HepG2 (cell line): ENCODE data around the gene CISD1. TPM values are rescaled to one million over a fixed set of nuclear protein-coding genes. Genes with fewer than 3 reads are reported as not detected.

Source experiments
- ATF7-NPFF ChIP-seq: sonication (generic); formaldehyde crosslinking; IDR thresholded peaks from 2 replicates; pipeline ENCODE4 v1.8.1; 2023; ENCODE audit warnings: mild to moderate bottlenecking, low read depth, missing genetic modification reagents, moderate library complexity
- BHLHE40 ChIP-seq: IDR thresholded peaks from 2 replicates; pipeline ENCODE4 v1.6.1; 2011; ENCODE audit warnings: low read length, improper control_type of control experiment
- CBX2 ChIP-seq, 2 experiments: fragments of 200-600 bp in 1 of 2; sonication (generic); formaldehyde crosslinking in 1 of 2; IDR thresholded peaks; 2 replicates each; pipeline versions ENCODE4 v1.7.0 to v1.8.1; 2018 to 2022; ENCODE audit warnings: low read depth in 2 of 2, low read length in 1 of 2, mild to moderate bottlenecking in 1 of 2, missing genetic modification reagents in 1 of 2
- CCAR2 ChIP-seq: fragments of 200-400 bp; formaldehyde crosslinking; optimal IDR thresholded peaks from 2 replicates; pipeline ENCODE3; 2018; ENCODE audit warnings: low read depth, mild to moderate bottlenecking, low read length, moderate library complexity
- DR1 ChIP-seq: sonication (generic); formaldehyde crosslinking; IDR thresholded peaks from 2 replicates; pipeline ENCODE4 v1.8.0; 2021; ENCODE audit warnings: mild to moderate bottlenecking, missing genetic modification reagents, inconsistent platforms
- FOXJ3 ChIP-seq: sonication (generic); formaldehyde crosslinking; IDR thresholded peaks from 2 replicates; pipeline ENCODE4 v1.4.0; 2020; ENCODE audit warnings: missing genetic modification reagents, mild to moderate bottlenecking, borderline replicate concordance
- FOXM1 ChIP-seq: sonication (generic); formaldehyde crosslinking; IDR thresholded peaks from 2 replicates; pipeline ENCODE4 v1.5.0; 2020; ENCODE audit warnings: missing genetic modification reagents
- GLI4 ChIP-seq: sonication (generic); formaldehyde crosslinking; IDR thresholded peaks from 2 replicates; pipeline ENCODE4 v1.5.1; 2020; ENCODE audit warnings: missing genetic modification reagents, mild to moderate bottlenecking, moderate library complexity, borderline replicate concordance
- HMG20B ChIP-seq: conservative IDR thresholded peaks from 2 replicates; pipeline ENCODE4 v1.6.1; 2016; ENCODE audit warnings: missing genetic modification reagents, missing compliant biosample characterization
- HOXD1 ChIP-seq: sonication (generic); formaldehyde crosslinking; IDR thresholded peaks from 2 replicates; pipeline ENCODE4 v1.5.0; 2020; ENCODE audit warnings: missing genetic modification reagents
- KAT8 ChIP-seq: IDR thresholded peaks from 2 replicates; pipeline ENCODE4 v1.6.1; 2016; ENCODE audit warnings: missing genetic modification reagents, missing compliant biosample characterization
- KDM5A ChIP-seq: fragments of 200-600 bp; sonication (generic); IDR thresholded peaks from 2 replicates; pipeline ENCODE4 v1.7.0; 2018; ENCODE audit warnings: antibody characterized with exemption, mild to moderate bottlenecking, low read length, borderline replicate concordance
- KLF12 ChIP-seq: sonication (generic); formaldehyde crosslinking; IDR thresholded peaks from 2 replicates; pipeline ENCODE4 v1.4.0; 2020; ENCODE audit warnings: missing genetic modification reagents, borderline replicate concordance
- KLF13 ChIP-seq: sonication (generic); formaldehyde crosslinking; IDR thresholded peaks from 2 replicates; pipeline ENCODE4 v1.4.0; 2020; ENCODE audit warnings: mild to moderate bottlenecking, missing genetic modification reagents
- MZF1 ChIP-seq: sonication (generic); formaldehyde crosslinking; IDR thresholded peaks from 2 replicates; pipeline ENCODE4 v1.8.1; 2023; ENCODE audit warnings: mild to moderate bottlenecking, missing genetic modification reagents, borderline replicate concordance
- NR2F1 ChIP-seq, 2 experiments: fragments of 450-650 bp in 1 of 2; formaldehyde crosslinking in 1 of 2; IDR thresholded peaks; 2 replicates each; pipeline versions ENCODE4 v1.5.0 to v1.6.1; 2016 to 2020; ENCODE audit warnings: mild to moderate bottlenecking in 1 of 2, missing compliant biosample characterization in 1 of 2, missing genetic modification reagents in 1 of 2, moderate library complexity in 1 of 2
- RFXAP ChIP-seq: sonication (generic); formaldehyde crosslinking; IDR thresholded peaks from 2 replicates; pipeline ENCODE4 v1.4.0; 2020; ENCODE audit warnings: missing genetic modification reagents, borderline replicate concordance
- SAFB2 ChIP-seq: sonication (generic); formaldehyde crosslinking; IDR thresholded peaks from 2 replicates; pipeline ENCODE4 v1.5.1; 2020; ENCODE audit warnings: missing genetic modification reagents, low read depth, mild to moderate bottlenecking, borderline replicate concordance
- SIX4 ChIP-seq: sonication (generic); formaldehyde crosslinking; IDR thresholded peaks from 2 replicates; pipeline ENCODE4 v1.4.0; 2020; ENCODE audit warnings: missing genetic modification reagents
- SMAD3 ChIP-seq: sonication (generic); formaldehyde crosslinking; IDR thresholded peaks from 2 replicates; pipeline ENCODE4 v1.4.0; 2020; ENCODE audit warnings: missing genetic modification reagents
- SNAI1 ChIP-seq: sonication (generic); formaldehyde crosslinking; IDR thresholded peaks from 2 replicates; pipeline ENCODE4 v1.5.0; 2020; ENCODE audit warnings: mild to moderate bottlenecking, missing genetic modification reagents, borderline replicate concordance
- STAT5B ChIP-seq: sonication (generic); formaldehyde crosslinking; IDR thresholded peaks from 2 replicates; pipeline ENCODE4 v1.4.0; 2020; ENCODE audit warnings: missing genetic modification reagents
- ZNF230 ChIP-seq: sonication (generic); formaldehyde crosslinking; IDR thresholded peaks from 2 replicates; pipeline ENCODE4 v1.4.0; 2020; ENCODE audit warnings: mild to moderate bottlenecking, missing genetic modification reagents
- ZNF260 ChIP-seq: sonication (generic); formaldehyde crosslinking; IDR thresholded peaks from 2 replicates; pipeline ENCODE4 v1.4.0; 2020; ENCODE audit warnings: missing genetic modification reagents, low read depth, mild to moderate bottlenecking, borderline replicate concordance
- ZNF354B ChIP-seq: sonication (generic); formaldehyde crosslinking; IDR thresholded peaks from 2 replicates; pipeline ENCODE4 v1.8.0; 2022; ENCODE audit warnings: mild to moderate bottlenecking, missing genetic modification reagents
- ZNF414 ChIP-seq: sonication (generic); formaldehyde crosslinking; IDR thresholded peaks from 2 replicates; pipeline ENCODE4 v1.5.0; 2020; ENCODE audit warnings: missing genetic modification reagents
- ZNF660 ChIP-seq: sonication (generic); formaldehyde crosslinking; IDR thresholded peaks from 2 replicates; pipeline ENCODE4 v1.5.1; 2020; ENCODE audit warnings: mild to moderate bottlenecking, low read depth, missing genetic modification reagents, borderline replicate concordance
- ZSCAN9 ChIP-seq: IDR thresholded peaks from 2 replicates; pipeline ENCODE4 v1.6.1; 2016; ENCODE audit warnings: borderline replicate concordance
- ZZZ3 ChIP-seq: sonication (generic); formaldehyde crosslinking; IDR thresholded peaks from 2 replicates; pipeline ENCODE4 v1.4.0; 2020; ENCODE audit warnings: missing genetic modification reagents, mild to moderate bottlenecking, borderline replicate concordance
- polyA plus RNA-seq, 8 experiments: library from polyadenylated mRNA; depleted of rRNA in 3 of 8; stranded (reverse) in 7 of 8; unstranded in 1 of 8; fragments of >200 nt; fragmentation: Illumina TruSeq in 4 of 8; extraction: Trizol in 4 of 8; gene quantifications; 2 replicates each; pipeline versions ENCODE4 v1.2.1 to v1.2.3, GENCODE V29; 2011 to 2016; ENCODE audit warnings: low read depth in 4 of 8, missing spikeins in 1 of 8, mixed read lengths in 1 of 8; ENCODE audit not compliant: insufficient read depth in 1 of 8
- total RNA-seq, 5 experiments: library from RNA; depleted of rRNA; stranded (reverse); fragments of >200 nt; fragmentation: Illumina TruSeq; extraction: Trizol; gene quantifications; 2 replicates each; pipeline ENCODE4 v1.2.3, GENCODE V29; 2016; ENCODE audit warnings: low read depth in 1 of 5
- TF ChIP-seq, protein P1 (sequence below): sonication (generic); formaldehyde crosslinking; IDR thresholded peaks from 2 replicates; pipeline ENCODE4 v1.5.0; 2020; ENCODE audit warnings: missing genetic modification reagents, mild to moderate bottlenecking, borderline replicate concordance
- TF ChIP-seq, protein P2 (sequence below): sonication (generic); formaldehyde crosslinking; IDR thresholded peaks from 2 replicates; pipeline ENCODE4 v1.5.1; 2020; ENCODE audit warnings: missing genetic modification reagents, mild to moderate bottlenecking, borderline replicate concordance

CISD1 gene
- total and polyA plus RNA-seq, 2 of the 13 experiments (the other 11 are each of a cell fraction or from before 2014, with no cell fraction given): 63.4 to 78.9 TPM

DNA sequence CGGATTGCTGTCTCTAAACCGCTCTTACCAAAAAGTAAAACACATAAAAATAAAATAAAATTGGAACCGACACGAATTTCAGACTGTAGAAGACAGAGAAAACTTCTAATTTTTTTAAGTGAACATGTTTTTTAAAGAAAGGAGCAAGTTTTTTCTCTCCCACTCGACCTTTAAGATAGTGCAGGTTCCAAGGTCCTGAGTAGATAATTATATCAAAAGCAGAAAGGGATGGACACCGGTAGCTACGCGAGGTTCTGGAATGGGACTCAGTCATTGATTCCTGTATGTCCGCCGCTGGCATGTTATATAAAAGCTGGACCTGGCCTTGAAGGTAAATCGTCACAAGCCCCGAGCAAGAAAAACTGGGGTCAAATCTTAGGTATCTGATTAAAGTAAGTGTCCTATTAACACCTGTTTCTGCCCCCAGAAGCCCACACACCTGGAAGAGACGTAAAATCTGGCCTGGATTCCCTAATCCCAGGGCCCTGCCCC is 462 bp upstream of the CISD1 start (continued):
- TF ChIP-seq FOXJ3 (CRISPR knock-in tag) (0 out of 2 replicates have a peak, but pooled peaks have one; percentile 11), BHLHE40 (no peak), SAFB2 (CRISPR knock-in tag) (no peak), SMAD3 (CRISPR knock-in tag) (no peak), SIX4 (CRISPR knock-in tag) (0 out of 2 replicates have a peak, but pooled peaks have one; percentile 6), HMG20B (CRISPR knock-in tag) (no peak), FOXM1 (CRISPR knock-in tag) (no peak), NR2F1 (CRISPR knock-in tag; IDR thresholded peaks at IDR 0.05) (no peak), ZNF260 (CRISPR knock-in tag) (no peak), KDM5A (peak; percentile 63; the same call in 1 of the 2 replicates), HOXD1 (CRISPR knock-in tag) (no peak), ZSCAN9 (CRISPR knock-in tag) (no peak), GLI4 (no peak), ZNF660 (CRISPR knock-in tag) (no peak), ATF7-NPFF (no peak), KAT8 (CRISPR knock-in tag) (no peak), SNAI1 (peak; percentile 12), KLF13 (CRISPR knock-in tag) (no peak), CCAR2 (peak; percentile 73), CBX2 (IDR thresholded peaks at IDR 0.05; ENCODE audit: low read depth, low read length) (no peak), CBX2 (CRISPR knock-in tag; IDR thresholded peaks at IDR 0.05; ENCODE audit: low read depth) (no peak), ZNF230 (CRISPR knock-in tag) (no peak; the same call in 1 of the 2 replicates), RFXAP (CRISPR knock-in tag) (no peak), ZNF414 (CRISPR knock-in tag) (0 out of 2 replicates have a peak, but pooled peaks have one; percentile 20), STAT5B (CRISPR knock-in tag) (no peak), KLF12 (CRISPR knock-in tag) (0 out of 2 replicates have a peak, but pooled peaks have one; percentile 23), ZNF354B (CRISPR knock-in tag) (no peak), ZZZ3 (no peak), DR1 (CRISPR knock-in tag) (no peak), MZF1 (CRISPR knock-in tag) (no peak)
- TF ChIP-seq, protein P1, sequence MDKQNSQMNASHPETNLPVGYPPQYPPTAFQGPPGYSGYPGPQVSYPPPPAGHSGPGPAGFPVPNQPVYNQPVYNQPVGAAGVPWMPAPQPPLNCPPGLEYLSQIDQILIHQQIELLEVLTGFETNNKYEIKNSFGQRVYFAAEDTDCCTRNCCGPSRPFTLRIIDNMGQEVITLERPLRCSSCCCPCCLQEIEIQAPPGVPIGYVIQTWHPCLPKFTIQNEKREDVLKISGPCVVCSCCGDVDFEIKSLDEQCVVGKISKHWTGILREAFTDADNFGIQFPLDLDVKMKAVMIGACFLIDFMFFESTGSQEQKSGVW (CRISPR knock-in tag): no peak
- TF ChIP-seq, protein P2, sequence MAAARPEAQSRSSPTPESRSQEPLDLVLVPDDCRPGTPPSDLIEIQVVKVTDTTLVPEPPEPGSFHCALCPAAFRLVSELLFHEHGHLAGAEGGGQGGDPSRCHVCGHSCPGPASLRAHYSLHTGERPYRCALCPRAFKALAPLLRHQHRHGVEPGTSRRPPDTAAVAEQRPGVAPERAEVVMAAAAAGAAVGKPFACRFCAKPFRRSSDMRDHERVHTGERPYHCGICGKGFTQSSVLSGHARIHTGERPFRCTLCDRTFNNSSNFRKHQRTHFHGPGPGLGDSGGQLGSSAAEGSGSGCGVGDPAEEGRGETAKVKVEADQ (CRISPR knock-in tag): no peak
